ENCODE measurements around the gene DHRSX.
"Not testable (repeated sequence)": the region's sequence is repeated elsewhere in the genome, so short reads cannot be mapped to it uniquely, and the experiment has no call there.

DHRSX gene

GRCh38 chrX:2497961-2498780, 2.6 kb downstream of the DHRSX start:
- no peak for DNase-seq (ENCODE audit: low read depth in 3 of 3)

- DNase-seq (ENCODE audit: low read depth in 3 of 3) = no peak
Measured at GRCh38 chrX:2495595-2495994, 5.2 kb downstream of the DHRSX start.

DNA sequence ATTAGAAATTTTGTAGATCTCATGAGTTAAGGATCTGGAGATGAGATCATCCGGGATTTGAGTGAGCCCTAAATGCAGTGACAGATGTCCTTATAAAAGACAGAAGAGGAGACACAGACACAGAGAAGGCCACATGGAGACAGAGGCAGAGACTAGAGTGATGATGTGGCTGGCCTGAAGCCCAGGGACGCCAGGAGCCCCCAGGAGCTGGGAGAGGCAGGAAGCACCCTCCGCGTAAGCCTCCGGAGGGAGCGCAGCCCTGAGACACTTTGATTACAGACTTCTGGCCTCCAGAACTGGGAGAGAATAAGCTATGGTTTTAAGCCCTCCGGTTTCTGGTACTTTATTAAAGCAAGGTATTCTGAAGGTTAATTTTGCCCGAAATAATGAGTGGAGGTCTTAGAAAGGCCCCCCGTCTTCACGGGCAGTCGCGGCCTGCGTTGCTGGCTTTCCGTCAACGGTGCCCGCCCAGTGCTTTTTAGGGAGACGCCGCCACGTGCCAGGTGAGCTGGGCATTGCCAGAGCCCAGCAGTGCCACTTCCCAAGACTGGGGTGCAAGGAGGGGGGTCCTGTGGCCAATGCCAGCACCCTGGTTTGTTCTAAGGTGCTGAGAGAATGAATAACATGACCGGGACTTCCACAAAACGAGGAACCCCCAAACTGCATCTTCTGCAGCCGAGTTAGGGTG, 8.1 kb downstream of the DHRSX start:
- DNase-seq (ENCODE audit: low read depth in 3 of 3) = no peak

DNA sequence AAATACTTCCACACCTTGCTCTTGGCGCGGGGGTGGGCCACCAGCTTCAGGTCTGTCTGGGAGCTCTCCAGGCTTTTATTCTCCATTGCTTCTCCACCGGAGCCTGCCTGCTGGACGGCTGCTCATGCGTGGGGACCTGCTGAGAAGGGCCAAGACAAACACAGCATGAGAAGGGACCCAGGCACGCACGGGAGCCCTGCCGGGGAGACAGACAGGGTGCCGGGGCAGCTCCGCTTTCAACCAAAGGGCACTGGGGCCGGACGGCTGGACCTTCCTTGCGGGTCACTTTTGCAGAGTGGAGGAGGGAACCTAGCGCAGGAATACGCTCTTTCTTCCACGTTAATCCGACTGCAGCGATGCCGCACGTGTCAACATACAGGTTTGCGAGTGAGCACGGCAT, 10.1 kb downstream of the DHRSX start:
- no peak for DNase-seq (ENCODE audit: low read depth in 3 of 3)

DNA sequence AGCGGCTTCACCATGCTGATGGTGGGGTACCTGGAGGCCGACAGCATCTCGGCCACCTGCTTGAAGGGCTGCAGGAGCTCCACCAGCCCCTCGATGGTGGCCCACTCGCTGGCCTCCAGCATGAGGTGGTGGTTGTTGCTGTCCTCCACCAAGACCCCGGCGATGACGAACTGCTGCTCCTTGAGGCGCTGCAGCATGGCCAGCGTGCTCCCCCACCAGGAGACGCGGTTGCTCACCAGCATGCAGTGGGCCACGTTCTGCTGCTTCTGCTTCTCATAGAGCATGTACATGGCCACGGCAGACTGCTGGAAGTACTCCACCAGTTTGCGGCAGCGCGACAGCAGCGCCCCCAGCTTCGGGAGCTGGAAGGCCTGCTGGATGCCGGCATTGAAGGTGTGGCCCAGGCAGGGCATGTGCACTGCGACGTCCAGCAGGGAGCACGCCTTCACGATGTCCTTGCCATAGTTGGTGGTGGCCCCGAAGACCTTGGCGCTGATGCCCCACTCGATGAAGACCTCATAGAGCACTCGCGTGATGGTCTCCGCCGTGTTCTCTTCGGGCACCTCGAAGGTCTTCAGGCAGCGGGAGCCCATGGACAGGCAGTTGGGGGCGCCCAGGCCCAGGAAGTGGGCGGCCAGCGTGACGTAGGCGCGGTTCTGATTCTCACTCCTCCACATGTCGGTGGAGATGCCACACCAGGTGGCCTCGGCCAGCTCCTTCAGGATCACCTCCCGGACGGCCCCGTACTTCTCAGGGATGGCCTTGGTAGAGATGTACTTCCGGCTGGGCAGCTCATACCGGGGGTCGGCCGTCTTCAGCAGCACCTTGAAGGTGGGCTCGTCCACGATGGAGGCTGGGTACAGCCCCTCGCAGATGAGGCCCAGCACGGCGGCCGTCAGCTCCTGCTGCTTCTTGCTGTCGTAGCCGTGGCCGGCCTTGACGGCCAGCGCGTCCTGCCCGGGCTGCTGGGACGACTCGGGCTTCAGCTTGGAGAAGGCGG, 11.0 kb downstream of the DHRSX start:
- DNase-seq (ENCODE audit: low read depth in 3 of 3) = no peak

GRCh38 chrX:2488621-2489285, 12.0 kb downstream of the DHRSX start:
- no peak for DNase-seq (ENCODE audit: low read depth in 3 of 3)

- DNase-seq (ENCODE audit: low read depth in 3 of 3) = no peak
Measured at GRCh38 chrX:2487366-2487765, 13.4 kb downstream of the DHRSX start.

GRCh38 chrX:2486476-2487133, 14.2 kb downstream of the DHRSX start:
- DNase-seq (ENCODE audit: low read depth in 3 of 3) = no peak

DNA sequence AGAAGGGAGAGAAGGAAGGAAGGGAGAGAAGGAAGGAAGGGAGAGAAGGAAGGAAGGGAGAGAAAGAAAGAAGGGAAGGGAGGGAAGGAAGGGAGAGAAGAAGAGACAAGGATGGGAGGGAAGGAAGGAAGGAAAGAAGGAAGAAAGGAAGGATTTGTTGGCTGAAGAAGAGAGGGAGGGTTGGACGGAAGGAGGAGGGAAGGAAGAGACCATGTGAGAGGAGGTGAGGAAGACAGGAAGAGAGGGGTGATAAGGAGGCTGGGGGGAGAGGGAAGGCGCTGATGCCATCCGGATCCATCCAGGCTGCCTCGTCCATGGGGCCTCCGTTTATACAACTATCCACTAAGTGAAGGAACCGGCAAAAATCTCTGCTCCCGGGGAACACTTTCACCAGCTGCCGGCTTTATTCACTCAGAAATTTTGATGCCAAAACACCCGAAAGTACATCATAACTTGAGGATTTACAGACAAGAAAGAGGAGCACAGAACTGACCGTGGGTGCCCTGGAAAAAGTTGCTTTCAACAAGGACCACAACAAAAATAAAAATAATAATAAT, 14.9 kb downstream of the DHRSX start:
- DNase-seq (ENCODE audit: low read depth in 3 of 3) = no peak

GRCh38 chrX:2484721-2485648, 15.8 kb downstream of the DHRSX start:
- DNase-seq (ENCODE audit: low read depth in 3 of 3) = no peak

DNA sequence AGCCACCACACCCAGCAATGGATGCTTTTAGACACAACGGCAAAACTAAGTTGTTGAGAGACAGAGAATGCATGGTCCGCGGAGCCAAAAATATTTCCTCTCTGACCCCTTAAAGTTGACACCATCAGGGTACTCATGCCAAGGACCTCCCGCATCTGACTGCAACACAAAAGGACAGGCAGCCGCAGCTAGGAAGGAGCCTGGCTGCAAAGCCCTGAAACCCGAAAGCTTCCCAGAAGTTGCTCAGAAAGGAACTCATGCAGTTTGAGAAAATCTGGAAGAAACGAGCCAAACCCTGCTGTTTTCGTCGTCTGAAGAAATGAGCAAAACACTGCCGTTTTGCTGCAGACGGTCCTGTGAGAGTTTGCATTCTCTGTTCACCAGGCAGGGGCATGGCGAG, 16.5 kb downstream of the DHRSX start:
- DNase-seq (ENCODE audit: low read depth in 3 of 3) = no peak

GRCh38 chrX:2483398-2484060, 17.2 kb downstream of the DHRSX start:
- no peak for DNase-seq (ENCODE audit: low read depth in 3 of 3)

DNA sequence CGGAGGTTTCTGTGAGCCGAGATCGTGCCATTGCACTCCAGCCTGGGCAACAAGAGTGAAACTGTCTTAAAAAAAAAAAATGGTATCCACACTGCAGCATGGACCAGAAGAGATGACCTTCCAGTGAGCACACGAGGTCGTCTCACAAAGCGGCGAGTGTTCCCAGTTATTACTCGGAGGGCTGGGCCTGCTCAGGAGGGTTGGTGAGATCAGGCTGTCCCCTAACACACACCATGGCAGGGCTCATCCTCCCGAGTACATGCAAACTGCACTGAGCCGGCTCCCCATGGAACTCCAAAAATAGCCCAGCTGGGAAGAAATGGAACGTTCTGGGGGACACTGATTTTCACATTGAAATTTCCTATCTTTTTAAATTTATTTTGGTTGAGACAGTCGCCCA, 19.2 kb downstream of the DHRSX start:
- not testable (repeated sequence) for DNase-seq (ENCODE audit: low read depth in 3 of 3)

DNA sequence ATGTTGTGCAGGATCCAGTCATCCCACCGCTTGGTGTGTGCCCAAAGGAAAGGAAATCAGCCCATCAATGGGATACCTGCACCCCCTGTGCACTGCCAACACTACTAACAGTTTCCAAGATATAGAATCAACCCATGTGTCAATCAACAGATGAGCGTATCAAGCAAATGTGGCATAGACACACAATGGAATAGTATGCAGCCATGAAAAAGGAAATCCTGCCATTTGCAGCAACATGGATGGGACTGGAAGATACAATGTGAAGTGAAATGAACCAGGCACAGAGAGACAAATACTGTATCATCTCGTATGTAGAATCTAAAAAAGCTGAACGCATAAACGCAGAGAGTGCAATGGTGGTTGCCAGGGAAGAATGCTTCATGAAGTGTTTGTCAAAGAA, 20.8 kb downstream of the DHRSX start:
- not testable (repeated sequence) for DNase-seq (ENCODE audit: low read depth in 3 of 3)

DNA sequence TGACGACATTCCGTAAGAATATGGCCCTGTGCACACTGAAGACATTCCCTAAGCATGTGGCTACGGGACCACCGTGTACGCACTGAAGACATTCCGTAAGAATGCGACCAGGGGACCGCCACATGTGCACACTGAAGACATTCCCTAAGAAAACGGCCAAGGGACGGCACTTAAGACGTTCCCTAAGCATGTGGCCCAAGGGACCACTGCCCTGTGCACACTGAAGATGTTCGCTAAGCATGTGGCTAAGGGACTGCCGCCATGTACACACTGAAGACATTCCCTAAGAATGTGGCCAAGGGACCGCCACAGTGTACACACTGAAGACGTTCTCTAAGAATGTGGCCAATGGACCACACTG, 21.4 kb downstream of the DHRSX start:
- no peak for DNase-seq (ENCODE audit: low read depth in 3 of 3)

DNA sequence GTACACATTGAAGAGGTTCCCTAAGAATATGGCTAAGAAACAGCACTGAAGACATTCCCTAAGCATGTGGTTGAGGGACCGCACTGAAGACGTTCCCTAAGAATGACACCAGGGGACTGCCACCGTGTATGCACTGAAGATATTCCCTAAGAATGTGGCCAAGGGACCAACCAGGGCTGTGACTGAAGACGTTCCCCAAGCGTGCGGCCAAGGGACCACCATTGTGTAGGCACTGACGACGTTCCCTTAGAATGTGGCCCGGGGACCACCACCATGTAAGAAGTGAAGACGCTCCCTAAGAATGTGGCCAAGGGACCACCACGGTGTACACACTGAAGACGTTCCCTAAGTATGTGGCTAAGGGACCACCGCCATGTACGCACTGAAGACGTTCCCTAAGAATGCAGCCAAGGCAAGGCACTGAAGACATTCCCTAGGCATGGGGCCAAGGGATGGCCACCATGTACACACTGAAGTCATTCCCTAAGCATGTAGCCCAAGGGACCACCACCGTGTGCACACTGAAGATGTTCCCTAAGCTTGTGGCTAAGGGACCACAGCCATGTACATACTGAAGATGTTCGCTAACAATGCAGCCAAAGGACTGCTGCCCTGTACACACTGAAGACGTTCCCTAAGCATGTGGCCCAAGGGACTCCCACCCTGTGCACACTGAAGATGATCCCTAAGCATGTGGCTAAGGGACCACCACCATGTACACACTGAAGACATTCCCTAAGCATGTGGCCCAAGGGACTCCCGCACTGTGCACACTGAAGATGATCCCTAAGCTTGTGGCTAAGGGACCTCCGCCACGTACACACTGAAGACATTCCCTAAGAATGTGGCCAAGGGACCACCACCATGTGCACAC, 22.0 kb downstream of the DHRSX start:
- no peak for DNase-seq (ENCODE audit: low read depth in 3 of 3)

- DNase-seq (ENCODE audit: low read depth in 3 of 3) = not testable (repeated sequence)
Measured at GRCh38 chrX:2477313-2477712, 23.5 kb downstream of the DHRSX start.
